GM18867 (cell line): ENCODE data around the gene ZMAT5.

Experiments used
- ATAC-seq: cut with Tn5 transposase; IDR thresholded peaks from one replicate; pipeline ENCODE4 v1.9.1; 2021; ENCODE audit warnings: mild to moderate bottlenecking, moderate library complexity; ENCODE audit not compliant: unreplicated experiment

ZMAT5 gene

GRCh38 chr22:29710922-29711593 lies 55.7 kb downstream of the ZMAT5 start:
- no peak for ATAC-seq

DNA sequence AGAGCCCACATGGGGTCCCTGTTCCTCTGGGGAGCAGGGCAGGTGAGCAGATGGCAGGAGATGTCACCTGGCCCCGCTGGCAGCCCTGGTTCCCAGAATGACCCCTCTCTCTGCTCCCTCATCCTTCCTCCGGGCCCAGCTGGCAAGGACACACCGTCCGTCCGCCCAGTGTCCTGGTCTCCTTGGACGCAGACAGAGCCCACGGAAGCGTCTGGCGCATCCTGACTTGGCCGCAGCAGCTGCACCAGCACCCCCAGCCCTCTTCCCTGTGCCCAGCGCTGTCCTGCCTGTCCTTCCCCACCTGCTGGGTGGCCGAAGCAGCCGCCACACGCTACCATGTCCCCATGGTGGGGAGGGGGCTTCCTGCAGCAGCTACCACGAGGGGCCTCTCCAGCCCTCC lies 56.6 kb downstream of the ZMAT5 start:
- no peak for ATAC-seq

DNA sequence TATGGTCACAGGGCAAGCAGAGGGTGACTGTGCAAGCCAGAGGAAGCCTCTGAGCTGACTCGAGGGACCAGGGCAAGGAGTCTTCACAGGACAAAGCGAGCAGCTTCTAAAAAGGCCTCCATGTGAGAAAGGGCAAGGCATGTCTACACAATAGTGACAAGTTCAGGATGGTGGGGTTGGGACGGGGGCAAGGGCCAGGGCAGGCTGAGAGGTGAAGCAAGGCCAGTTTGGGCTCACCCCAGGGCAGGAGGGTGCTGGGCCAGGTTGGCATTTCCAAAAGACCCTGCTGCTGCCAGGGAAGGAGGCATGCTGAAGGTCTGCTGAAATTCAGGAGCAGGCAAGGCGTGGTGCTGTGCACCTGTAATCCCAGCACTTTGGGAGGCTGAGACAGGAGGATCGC lies 59.3 kb downstream of the ZMAT5 start:
- no peak for ATAC-seq

DNA sequence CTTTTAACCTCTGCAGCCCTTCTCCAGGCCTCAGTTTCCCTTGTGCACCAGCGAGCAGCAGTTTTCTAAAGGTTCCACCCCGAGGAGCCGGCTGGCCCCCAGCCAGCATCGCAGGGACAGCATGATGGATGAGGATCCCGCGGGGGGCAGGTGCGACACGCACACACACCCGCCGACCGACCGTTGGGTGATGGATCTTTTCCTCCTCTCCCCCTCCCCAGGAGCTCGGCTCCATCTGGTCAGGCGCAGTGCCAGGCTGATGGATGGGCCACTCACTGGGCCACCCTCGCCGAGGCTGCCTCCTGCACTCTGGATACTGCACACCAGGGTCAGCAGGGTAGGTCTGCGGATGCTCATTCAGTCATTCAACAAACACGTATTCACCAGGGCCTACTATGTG lies 59.8 kb downstream of the ZMAT5 start:
- ATAC-seq, result no peak

DNA sequence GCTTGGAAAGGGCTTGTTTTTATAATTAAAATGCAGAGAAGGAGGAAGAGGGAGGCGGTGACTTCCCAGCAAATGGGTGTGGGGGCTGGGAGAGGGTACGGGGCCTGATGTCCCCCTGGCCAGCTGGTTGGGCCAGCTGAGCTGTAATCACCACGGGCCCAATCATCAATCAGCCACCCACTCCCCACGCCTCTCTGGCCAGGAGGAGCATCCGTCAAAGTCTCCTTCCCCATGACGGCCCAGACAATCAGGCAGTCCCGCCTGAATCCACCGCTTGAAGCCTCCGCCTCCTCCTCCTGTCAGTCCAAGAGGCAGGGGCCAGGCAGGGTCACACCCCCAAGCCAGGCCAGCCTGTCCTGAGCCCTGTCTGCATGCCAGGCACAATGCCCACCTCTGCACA lies 60.3 kb downstream of the ZMAT5 start:
- ATAC-seq, result no peak

GRCh38 chr22:29705651-29706050 lies 61.2 kb downstream of the ZMAT5 start:
- ATAC-seq, result no peak

- no peak for ATAC-seq
Observed at GRCh38 chr22:29704528-29705285, 62.1 kb downstream of the ZMAT5 start.

DNA sequence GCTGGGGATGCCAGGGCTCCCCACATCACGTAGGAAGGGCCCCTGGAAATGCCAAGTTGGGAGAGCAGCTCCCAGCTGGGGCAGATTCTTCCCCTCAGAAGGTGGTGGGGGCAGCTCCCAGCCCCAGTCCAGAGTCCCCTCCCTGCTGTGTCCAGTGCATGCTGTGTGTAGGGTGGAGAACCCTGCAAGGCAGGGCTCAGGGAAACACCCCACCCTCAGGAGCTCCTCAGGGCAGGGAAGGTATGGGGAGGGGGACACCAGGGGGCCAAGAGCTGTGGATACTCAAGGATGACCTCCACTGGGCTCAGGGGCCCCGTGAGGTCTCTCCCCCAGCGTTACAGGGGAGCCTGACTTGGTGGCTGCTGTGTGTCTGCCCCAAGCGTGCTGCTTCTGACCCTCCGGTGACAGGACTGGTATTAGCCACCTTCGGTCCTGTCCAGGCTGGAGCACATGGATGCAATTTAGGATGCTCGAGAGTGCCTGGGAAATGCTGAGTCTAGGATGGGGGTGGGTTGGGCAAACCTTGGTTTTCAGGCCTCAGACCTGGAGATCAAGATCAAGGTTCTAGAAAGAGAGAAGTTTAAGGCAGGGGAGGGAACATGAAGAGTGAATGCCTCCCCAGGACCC lies 63.1 kb downstream of the ZMAT5 start:
- no peak for ATAC-seq

DNA sequence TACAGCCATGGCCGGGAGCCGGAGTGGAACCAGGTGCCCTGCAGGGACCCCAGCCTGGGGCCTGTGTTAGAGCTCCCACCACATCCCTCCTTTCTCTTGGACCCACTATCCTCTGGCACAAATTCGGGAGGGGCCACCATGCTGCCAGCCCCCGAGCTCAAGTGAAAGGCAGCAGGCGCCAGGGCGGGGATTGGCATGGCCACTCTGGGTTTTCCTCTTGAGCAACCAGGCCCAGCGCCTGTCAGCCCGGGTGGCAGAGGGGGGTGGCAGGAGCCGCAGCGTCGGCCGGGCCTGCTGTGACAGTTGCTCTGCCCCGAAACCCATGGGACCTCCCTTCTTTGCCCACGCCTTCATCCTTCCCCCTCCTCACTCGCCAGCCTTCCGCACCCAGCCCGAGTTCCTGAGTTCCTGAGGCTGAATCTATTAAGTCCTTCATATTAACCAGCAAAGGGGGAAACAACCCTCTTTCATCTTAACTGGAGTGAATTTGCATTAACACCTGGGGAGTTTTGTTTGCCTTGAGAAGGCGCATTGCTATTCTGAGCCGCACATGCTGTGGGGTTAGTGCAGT lies 63.8 kb downstream of the ZMAT5 start:
- no peak for ATAC-seq

GRCh38 chr22:29702000-29702930 lies 64.5 kb downstream of the ZMAT5 start:
- no peak for ATAC-seq

- ATAC-seq, result no peak
Observed at GRCh38 chr22:29701155-29701999, 65.4 kb downstream of the ZMAT5 start.

DNA sequence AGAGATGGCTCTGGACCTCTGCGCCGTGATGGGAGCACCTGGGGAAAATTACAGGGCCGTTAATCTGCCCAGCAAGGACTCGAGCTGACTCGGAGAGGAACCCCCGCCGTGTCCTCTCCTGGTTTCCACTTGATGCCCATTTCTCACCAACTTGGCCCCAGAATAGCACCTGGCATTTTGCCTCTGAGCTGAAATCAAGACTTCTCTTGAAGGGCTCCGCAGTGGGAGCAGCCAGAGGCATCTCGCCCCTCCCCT lies 66.0 kb downstream of the ZMAT5 start:
- ATAC-seq, result no peak

DNA sequence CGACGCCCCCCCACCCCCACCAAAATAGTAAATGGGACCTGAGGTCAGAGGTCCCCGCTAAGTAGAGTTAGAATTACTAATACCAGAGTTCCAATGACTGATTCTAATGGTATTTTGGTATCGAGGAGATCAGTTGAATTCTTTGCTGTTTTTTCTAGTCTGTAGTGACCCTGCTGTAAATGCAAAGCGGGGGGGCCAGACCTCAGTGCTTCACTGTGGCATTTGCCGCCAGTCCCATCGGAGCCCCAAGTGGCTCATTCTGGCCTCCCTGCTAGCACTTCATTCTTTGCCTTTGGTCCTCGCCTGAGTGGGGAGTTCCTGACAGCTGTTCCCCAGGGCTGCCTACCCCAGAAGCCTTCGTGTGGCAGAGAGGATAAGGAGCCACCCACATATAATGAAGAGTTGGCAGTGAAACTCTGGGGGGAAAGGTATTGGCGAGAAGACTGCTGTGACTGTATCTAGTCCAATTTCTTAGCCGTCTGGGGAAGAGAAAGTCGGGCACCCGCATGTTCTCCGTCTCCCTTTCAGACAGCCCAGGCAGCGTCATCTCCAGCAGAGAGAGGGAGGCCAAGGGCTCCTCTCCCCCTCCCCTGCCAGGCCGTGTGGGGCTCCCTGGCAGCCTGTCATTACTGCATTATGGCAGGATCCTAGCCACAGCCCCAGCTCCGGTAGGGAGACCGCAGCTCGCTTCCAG lies 66.5 kb downstream of the ZMAT5 start:
- ATAC-seq, result no peak

DNA sequence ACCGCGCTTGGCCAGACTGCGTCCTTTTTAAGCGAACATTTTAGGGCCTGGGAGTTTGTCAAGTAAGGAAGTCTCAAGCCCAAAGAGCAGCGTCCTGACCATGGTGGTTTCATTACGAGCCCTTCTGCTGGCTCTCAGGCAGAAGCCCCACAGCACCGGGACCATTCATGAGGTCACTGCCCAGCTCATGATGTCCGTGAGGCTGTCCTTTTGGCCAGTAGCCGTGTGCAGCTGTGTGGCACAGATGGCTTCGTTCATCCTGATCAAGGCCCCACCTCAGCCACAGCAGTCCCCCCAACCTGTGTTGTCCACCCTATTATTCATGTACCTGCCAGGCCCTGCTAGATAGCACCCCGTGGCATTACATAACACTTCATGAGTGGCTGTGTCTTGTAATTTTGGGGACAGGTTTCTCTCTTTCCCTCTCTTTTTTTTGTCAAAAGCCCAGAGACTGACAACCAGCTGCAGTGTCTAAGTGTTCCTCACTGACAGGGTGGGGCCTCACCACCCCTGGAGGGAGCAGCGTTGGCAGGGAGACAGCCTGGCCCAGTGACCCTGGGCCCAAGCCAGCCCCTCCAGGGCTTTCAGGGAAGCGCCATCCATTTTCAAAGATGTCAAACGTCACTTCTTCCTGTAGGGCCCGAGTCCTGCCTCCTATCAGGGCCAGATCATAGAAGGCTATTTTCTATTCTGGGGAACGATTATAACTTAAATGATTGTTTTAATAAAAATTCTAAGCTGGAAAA lies 68.8 kb downstream of the ZMAT5 start:
- ATAC-seq, result no peak

DNA sequence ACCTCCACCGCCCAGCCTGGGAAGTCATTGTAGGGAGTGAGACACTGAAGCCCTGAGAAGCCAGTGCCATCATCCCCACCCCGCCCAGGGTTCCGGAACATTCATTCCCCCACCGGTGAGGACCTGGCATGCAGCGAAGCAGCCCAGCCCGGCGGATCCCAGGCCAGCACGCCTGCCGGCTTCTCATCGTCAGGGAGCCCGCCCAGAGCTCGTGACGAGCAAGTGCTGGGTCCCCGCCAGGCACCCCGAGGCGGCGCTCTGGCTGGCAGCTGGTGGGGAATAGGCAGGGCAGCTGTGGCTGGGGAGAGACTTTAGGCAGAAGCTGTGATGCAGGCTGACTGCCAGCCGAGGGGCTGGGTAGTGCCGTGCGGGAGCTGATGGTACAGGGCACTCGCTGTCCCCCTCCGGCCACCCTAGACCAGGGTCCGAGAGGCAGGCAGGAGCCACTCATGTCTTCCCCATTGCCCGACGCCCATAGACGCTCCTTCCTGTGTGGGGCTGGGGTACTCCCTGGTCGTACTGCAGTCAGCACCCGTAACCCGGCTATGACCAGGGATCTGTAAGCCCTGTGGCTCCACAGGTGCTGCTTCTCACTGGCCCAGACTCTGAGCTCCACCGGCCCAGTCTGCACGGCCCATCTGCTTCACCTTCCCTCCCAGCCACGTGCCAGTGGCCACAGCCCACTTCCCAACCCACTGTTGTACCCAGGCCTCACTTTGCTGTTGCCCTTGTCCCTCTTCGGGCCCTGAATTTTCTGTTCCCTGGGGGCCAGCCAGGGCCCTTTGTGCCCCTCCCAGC lies 71.5 kb downstream of the ZMAT5 start:
- ATAC-seq, result no peak

DNA sequence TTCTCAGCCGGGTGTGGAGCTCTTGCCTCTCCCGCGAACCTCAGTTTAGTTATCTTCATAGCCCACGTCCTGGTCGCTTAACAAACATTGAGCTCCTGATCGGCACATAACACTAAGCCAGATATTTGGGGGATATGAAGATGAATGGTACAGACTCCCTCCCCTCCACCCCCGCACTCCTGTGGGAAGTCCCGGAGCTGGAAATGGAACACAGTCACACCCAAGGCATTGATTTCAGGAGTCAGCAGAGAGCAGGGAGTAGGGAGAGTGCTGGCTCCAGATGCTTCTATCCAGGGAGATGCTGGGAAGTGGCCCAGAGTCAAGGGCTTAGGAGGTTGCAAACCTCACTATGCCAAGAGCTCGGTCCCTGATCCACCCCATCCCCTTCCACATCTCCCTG lies 73.1 kb downstream of the ZMAT5 start:
- ATAC-seq, result no peak

DNA sequence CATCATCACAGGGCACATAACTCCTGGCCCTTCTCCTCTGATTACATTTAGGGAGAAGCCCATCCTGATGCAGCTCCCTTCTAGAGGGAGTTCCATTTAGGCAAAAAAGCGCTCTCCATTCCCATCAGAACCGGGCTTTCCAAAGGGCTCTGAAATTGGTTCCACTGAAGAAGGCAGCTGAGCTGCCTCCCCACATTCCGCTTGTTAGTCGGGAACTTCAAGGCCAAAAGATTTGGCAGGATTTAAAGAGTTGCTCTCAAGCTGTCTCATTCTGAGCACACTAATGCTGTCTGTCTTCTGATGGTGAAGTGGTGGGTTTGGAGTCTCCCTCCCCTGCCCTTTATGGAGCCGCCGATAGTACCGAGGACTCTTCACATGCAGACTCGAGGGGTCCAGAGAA lies 73.6 kb downstream of the ZMAT5 start:
- no peak for ATAC-seq

DNA sequence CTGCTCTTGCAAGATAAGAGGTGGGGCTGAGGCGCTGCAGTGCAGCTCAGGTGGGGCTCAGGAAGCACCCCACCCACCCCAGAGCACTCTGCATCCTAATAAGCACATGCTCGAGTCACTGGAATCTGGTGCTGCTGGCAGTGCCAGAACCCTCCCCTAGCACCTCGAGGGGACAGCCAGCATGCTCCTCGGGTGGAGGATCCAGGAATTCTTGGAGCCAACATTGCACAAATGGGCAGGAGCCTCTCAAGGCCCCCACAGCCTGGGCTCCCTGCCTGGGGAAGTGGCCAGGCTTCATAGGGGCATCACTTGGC lies 74.5 kb downstream of the ZMAT5 start:
- ATAC-seq, result no peak
